Psoas muscle (tissue), 8 donors: ENCODE measurements around the gene QSER1. TPM values are rescaled to one million over a fixed set of nuclear protein-coding genes. Genes with fewer than 3 reads are reported as not detected.

Experiments used
- ATAC-seq, 4 donors: fragments of 200-7000 bp; cut with Tn5 transposase; one replicate each; pipeline ENCODE4 v1.9.1; 2020; ENCODE audit warnings: moderate library complexity in 3 of 4, mild to moderate bottlenecking in 2 of 4
- DNase-seq, 2 donors: peaks; one replicate each; pipeline ENCODE4 v3.0.0-alpha.2; 2020
- H3K27ac ChIP-seq: fragments of 200-600 bp; one replicate; pipeline ENCODE4 v1.8.0; 2022
- H3K27me3 ChIP-seq, 3 donors: fragments of 200-600 bp in 1 of 3; one replicate each; pipeline versions ENCODE4 v1.6.1 to v1.8.0; 2013 to 2022; ENCODE audit warnings: low read length in 2 of 3, mild to moderate bottlenecking in 2 of 3, moderate library complexity in 1 of 3; ENCODE audit not compliant: insufficient read depth in 3 of 3
- H3K36me3 ChIP-seq, 2 donors: fragments of 200-600 bp in 1 of 2; one replicate each; pipeline versions ENCODE4 v1.6.1 to v1.8.0; 2013 to 2022; ENCODE audit warnings: low read depth in 1 of 2, mild to moderate bottlenecking in 1 of 2, moderate library complexity in 1 of 2; ENCODE audit not compliant: insufficient read depth in 1 of 2
- H3K4me1 ChIP-seq: fragments of 200-600 bp; one replicate; pipeline ENCODE4 v1.8.0; 2022
- H3K4me3 ChIP-seq: fragments of 200-600 bp; one replicate; pipeline ENCODE4 v1.8.0; 2022; ENCODE audit warnings: mild to moderate bottlenecking
- H3K9me3 ChIP-seq: fragments of 200-600 bp; one replicate; pipeline ENCODE4 v1.8.0; 2022
- CTCF ChIP-seq: fragments of 200-600 bp; IDR thresholded peaks from one replicate; pipeline ENCODE4 v1.8.0; 2022; ENCODE audit warnings: antibody characterized with exemption
- WGBS, 3 donors: extraction: QIAGEN DNeasy Blood & Tissue Kit; methylation state at CpG; one replicate each; pipeline versions ENCODE4 v1.1.6 to v1.1.7; 2013; 5-methylcytosine and 5-hydroxymethylcytosine counted together
- intact Hi-C, 2 donors: fragments of 100-400 bp; cut with DNase I; formaldehyde crosslinking; loops; one replicate each; pipeline versions ENCODE4 v1.11.0 to v1.14.2; 2022
- polyA plus RNA-seq, 3 donors: library from polyadenylated mRNA; stranded (reverse); fragments of 200-250 nt; gene quantifications; one replicate each; pipeline ENCODE4 v1.2.3, GENCODE V29; 2013
- total RNA-seq, 4 donors: library from RNA; stranded (reverse); fragmentation: NEBNext Ultra II Directional in 2 of 4; extraction: Animal tissue kit (Norgen Biotek cat#: 25700) in 2 of 4; gene quantifications; one replicate each; pipeline versions ENCODE4 v1.2.1 to v1.2.4, GENCODE V29; 2021 to 2023
- donor health status: healthy with polysubstance abuse.
- donor health status: DM: no; HTN: no; CAD: no; lungs with moderate emphysema.
- donor health status: Bipolar disorder and iron deficiency.
- donor health status: healthy.
- donor health status: DM: yes; HTN: yes; CAD: no.
- donor health status: DM: no; HTN: no; CAD: no.
- donor health status: DM: no; HTN: no; CAD: no.
- donor health status: DM: yes; HTN: yes; CAD: no.

QSER1 gene
- total and polyA plus RNA-seq, 7 donors = 2.4 to 19.3 (median 11.8) TPM

GRCh38 chr11:32897103-32897502 is 4.5 kb downstream of the QSER1 start:
- H3K4me3 ChIP-seq = no peak overlapping the region
- no peaks in the 10 kb centered on the region for H3K9me3 ChIP-seq
- intact Hi-C loops = loop anchor here in 1 of 2 donors (10.0 kb wide), 1 partner anchor 312 kb away; the partner anchor contains the start of gene EIF3M
- no peak overlapping the region for H3K27ac ChIP-seq
- H3K36me3 ChIP-seq = peaks cover 0 to 5% of the 10 kb centered on the region in 2 donors
- ATAC-seq (no peak), DNase-seq (no peak)
- TF ChIP-seq CTCF = no peak
- H3K27me3 ChIP-seq = no peaks in the 10 kb centered on the region
- WGBS, 3 donors = 76 to 83% (median 77%) methylated on average over 1 of the region's 1 CpG
- H3K4me1 ChIP-seq = peaks cover 12% of the 10 kb centered on the region

- intact Hi-C loops = loop anchor here in 1 of 2 donors (10.0 kb wide), 1 partner anchor 315 kb away; the partner anchor contains the start of gene EIF3M
- peaks cover 0 to 5% of the 10 kb centered on the region in 2 donors for H3K36me3 ChIP-seq
Observed at GRCh38 chr11:32899438-32899837, 6.8 kb downstream of the QSER1 start.

GRCh38 chr11:32902089-32902665 is 9.6 kb downstream of the QSER1 start:
- H3K27me3 ChIP-seq = no peaks in the 10 kb centered on the region
- peaks cover 9% of the 10 kb centered on the region for H3K4me1 ChIP-seq
- H3K9me3 ChIP-seq = no peaks in the 10 kb centered on the region
- no peak overlapping the region for H3K4me3 ChIP-seq
- H3K36me3 ChIP-seq = peaks cover 0 to 5% of the 10 kb centered on the region in 2 donors
- DNase-seq (no peak), ATAC-seq (no peak)
- no peak overlapping the region for H3K27ac ChIP-seq
- intact Hi-C loops = no loop called here
- TF ChIP-seq CTCF = no peak
- 78 to 79% (median 78%) methylated on average over 4 of the region's 4 CpGs for WGBS, 3 donors

More at GRCh38 chr11:32899438-32899837, 6.8 kb downstream of the QSER1 start:
- DNase-seq = no peak
- no peak for ATAC-seq
- peaks cover 10% of the 10 kb centered on the region for H3K4me1 ChIP-seq
- H3K27me3 ChIP-seq = no peaks in the 10 kb centered on the region
- no peak for TF ChIP-seq CTCF
- H3K27ac ChIP-seq = no peak overlapping the region
- H3K4me3 ChIP-seq = no peak overlapping the region
- H3K9me3 ChIP-seq = no peaks in the 10 kb centered on the region

DNA sequence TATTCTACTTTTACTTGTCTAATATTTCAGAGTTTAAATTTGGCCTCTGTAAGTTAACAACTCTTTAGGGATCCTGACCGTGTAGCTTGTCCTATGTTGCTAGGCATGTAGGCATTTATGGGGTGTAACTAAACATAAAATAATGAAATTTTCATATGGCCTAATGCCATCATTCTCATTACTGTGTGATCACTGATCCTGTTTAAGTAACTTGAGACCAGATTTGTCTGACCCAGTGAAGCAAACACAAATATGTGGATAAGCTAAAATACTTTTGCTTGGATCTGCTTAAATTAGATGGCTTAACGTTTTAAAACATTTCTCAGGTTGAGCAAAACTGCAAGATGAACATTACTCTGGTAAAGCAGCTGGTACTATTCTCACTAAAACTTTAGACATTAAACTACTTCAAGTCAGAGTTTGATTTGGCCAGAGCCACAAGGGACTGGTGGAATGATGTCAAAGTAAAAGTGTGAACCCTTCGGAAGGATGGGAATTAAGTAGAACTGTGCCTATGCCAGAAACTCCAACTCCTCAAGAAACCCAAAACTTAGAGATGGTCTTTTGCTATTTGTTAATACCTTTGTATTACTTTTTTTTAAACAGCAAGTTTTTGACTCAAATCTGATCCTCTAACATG is 12.5 kb downstream of the QSER1 start:
- WGBS, 3 donors = 23 to 43% (median 29%) methylated on average over 3 of the region's 3 CpGs
- no peak for ATAC-seq
- TF ChIP-seq CTCF = no peak

More for the DNA sequence above, 12.5 kb downstream of the QSER1 start:
- Histone ChIP-seq H3K27ac (no peak overlapping the region), H3K27me3 (no peaks in the 10 kb centered on the region), H3K4me1 (peaks cover 5% of the 10 kb centered on the region), H3K4me3 (no peak overlapping the region), H3K36me3 (no peaks in the 10 kb centered on the region), H3K9me3 (no peaks in the 10 kb centered on the region)
- no peak for DNase-seq
- intact Hi-C loops = no loop called here
